Measurements from ENCODE around the gene THSD4.

DNA sequence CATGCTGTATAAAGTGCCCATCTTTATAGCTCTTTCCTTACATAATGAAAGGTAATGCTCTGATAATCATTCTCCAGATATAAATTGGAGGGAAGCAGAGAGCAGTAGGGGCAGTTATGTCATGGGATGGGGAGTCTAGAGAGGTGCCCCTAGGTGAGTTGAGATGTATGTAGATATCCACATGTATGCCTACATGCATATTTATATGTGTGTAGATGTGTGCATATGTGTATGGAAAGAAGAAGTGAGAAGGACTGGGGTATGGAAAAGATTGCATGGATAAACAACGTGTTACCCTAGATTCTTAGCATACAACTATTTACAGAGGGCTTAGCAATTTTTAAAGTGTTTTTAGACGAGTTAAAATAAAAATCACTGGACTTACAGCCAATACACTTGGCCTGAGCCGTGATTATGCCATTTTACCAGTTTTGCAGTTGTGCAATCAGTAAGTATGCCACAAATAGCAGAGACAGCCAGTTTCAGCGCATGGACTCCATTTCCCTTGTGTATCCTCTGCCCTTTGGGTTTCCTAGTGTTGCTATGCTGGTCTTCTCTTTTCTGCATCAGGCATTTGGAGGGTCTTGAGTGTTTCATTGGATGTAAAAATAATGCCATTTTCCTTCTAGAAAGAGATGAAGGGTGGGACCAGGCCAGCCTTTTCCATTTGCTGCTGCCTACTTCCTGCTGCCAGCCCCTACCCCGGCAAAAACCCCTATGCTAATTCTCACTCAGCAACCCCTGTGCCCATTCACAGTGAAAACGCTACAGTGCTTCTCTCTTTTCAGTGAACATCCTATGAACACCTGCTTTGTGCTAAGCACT lies 495.7 kb downstream of the THSD4 start:
- TF ChIP-seq CTCF (IDR thresholded peaks at IDR 0.05) (no peak), SIN3A (IDR thresholded peaks at IDR 0.05; ENCODE audit: borderline replicate concordance, insufficient read depth, low read depth, low read length) (no peak), POLR2AphosphoS5 (IDR thresholded peaks at IDR 0.05; ENCODE audit: low read depth, low read length) (no peak)
